H1 (cell line): Measurements from ENCODE around the gene CLN6. TPM values are rescaled to one million over a fixed set of nuclear protein-coding genes. Genes with fewer than 3 reads are reported as not detected.

ENCODE experiments used
- CTCF ChIA-PET: fragments of 300-600 bp; sonication (Branson Sonifier 250); formaldehyde crosslinking; loops from one replicate; lab custom pipeline; 2021; ENCODE audit not compliant: partially characterized antibody; lab: Charles Lee
- POLR2A ChIA-PET: fragments of 300-600 bp; sonication (Branson Sonifier 250); formaldehyde crosslinking; loops from one replicate; lab custom pipeline; 2021; ENCODE audit warnings: inconsistent platforms; ENCODE audit not compliant: partially characterized antibody; lab: Charles Lee
- DNase-seq, 2 experiments: peaks; one replicate each; pipeline versions ENCODE4 v3.0.0 to v3.0.0-alpha.2; 2010 to 2022; ENCODE audit warnings: low spot score in 2 of 2, low read depth in 1 of 2, mixed read lengths in 1 of 2
- FAIRE-seq: peaks from 2 replicates; lab custom pipeline; 2011; peaks lifted over from hg19 to GRCh38; lab: Jason Lieb, UNC
- H2AFZ ChIP-seq: 2 replicates; pipeline ENCODE4 v1.8.1; 2012; ENCODE audit warnings: low read length, inconsistent platforms
- H2AK5ac ChIP-seq: 2 replicates; pipeline ENCODE4 v1.6.1; 2013; ENCODE audit warnings: low read depth, low read length
- H2BK120ac ChIP-seq: replicated peaks from 2 replicates; pipeline ENCODE3; 2013; ENCODE audit warnings: low read depth, low read length, inconsistent platforms
- H2BK12ac ChIP-seq: 2 replicates; pipeline ENCODE4 v1.6.1; 2013; ENCODE audit warnings: low read depth, low read length
- H2BK15ac ChIP-seq: 2 replicates; pipeline ENCODE4 v1.6.1; 2013; ENCODE audit warnings: low read length
- H2BK20ac ChIP-seq: 2 replicates; pipeline ENCODE4 v1.6.1; 2013; ENCODE audit warnings: low read length
- H2BK5ac ChIP-seq: 2 replicates; pipeline ENCODE4 v1.6.1; 2013; ENCODE audit warnings: low read depth, low read length
- H3K14ac ChIP-seq: 2 replicates; pipeline ENCODE4 v1.6.1; 2013; ENCODE audit warnings: inconsistent platforms; ENCODE audit not compliant: insufficient read length
- H3K18ac ChIP-seq: 2 replicates; pipeline ENCODE4 v1.6.1; 2013; ENCODE audit warnings: low read length; ENCODE audit errors: extremely low read depth
- H3K23ac ChIP-seq: 2 replicates; pipeline ENCODE4 v1.6.1; 2013; ENCODE audit warnings: inconsistent platforms; ENCODE audit not compliant: insufficient read length
- H3K23me2 ChIP-seq: 2 replicates; pipeline ENCODE4 v1.6.1; 2013; ENCODE audit warnings: low read depth, low read length
- H3K27ac ChIP-seq: 2 replicates; pipeline ENCODE4 v1.6.1; 2011; ENCODE audit warnings: low read depth, low read length, inconsistent platforms
- H3K27me3 ChIP-seq, 4 experiments: replicated peaks in 1 of 4; 1 replicate in 1 of 4; 2 replicates in 3 of 4; pipeline versions ENCODE4 v1.6.1 to v1.8.1; 2011 to 2013; ENCODE audit warnings: low read length in 3 of 4, mild to moderate bottlenecking in 3 of 4, inconsistent platforms in 2 of 4, mixed read lengths in 2 of 4, moderate library complexity in 1 of 4; ENCODE audit not compliant: control insufficient read depth in 3 of 4, insufficient read depth in 3 of 4; ENCODE audit errors: extremely low read depth in 1 of 4
- H3K36me3 ChIP-seq, 4 experiments: 2 replicates each; pipeline versions ENCODE4 v1.6.1 to v1.8.1; 2011 to 2013; ENCODE audit warnings: mild to moderate bottlenecking in 4 of 4, low read length in 3 of 4, moderate library complexity in 2 of 4, control low read depth in 1 of 4, inconsistent platforms in 1 of 4; ENCODE audit not compliant: insufficient read depth in 4 of 4, control insufficient read depth in 2 of 4
- H3K4ac ChIP-seq: replicated peaks from 2 replicates; pipeline ENCODE3; 2013; ENCODE audit warnings: low read length, low read depth, mixed read lengths, inconsistent platforms; ENCODE audit not compliant: insufficient read length
- H3K4me1 ChIP-seq, 4 experiments: replicated peaks in 1 of 4; 1 replicate in 1 of 4; 2 replicates in 3 of 4; pipeline versions ENCODE4 v1.6.1 to v1.8.1; 2011 to 2013; ENCODE audit warnings: low read length in 3 of 4, inconsistent platforms in 2 of 4, mixed read lengths in 1 of 4; ENCODE audit not compliant: insufficient read depth in 4 of 4, control insufficient read depth in 3 of 4
- H3K4me2 ChIP-seq, 2 experiments: 2 replicates each; pipeline versions ENCODE4 v1.6.1 to v1.8.1; 2011 to 2013; ENCODE audit warnings: low read depth in 2 of 2, low read length in 2 of 2, control low read depth in 1 of 2, inconsistent platforms in 1 of 2, mild to moderate bottlenecking in 1 of 2; ENCODE audit not compliant: insufficient read depth in 1 of 2
- H3K4me3 ChIP-seq, 4 experiments: fragments of 200-600, 300-600 bp in 1 of 4; sonication (generic), shearing (Covaris generic), sonication (Bioruptor Twin) in 1 of 4; 2 replicates each; pipeline versions ENCODE4 v1.5.1 to v1.8.1; 2011 to 2016; ENCODE audit warnings: low read length in 4 of 4, low read depth in 3 of 4, control low read depth in 2 of 4, inconsistent platforms in 2 of 4, mild to moderate bottlenecking in 2 of 4, mixed read lengths in 1 of 4, moderate library complexity in 1 of 4; ENCODE audit not compliant: insufficient read depth in 2 of 4; ENCODE audit errors: extremely low read depth in 1 of 4
- H3K56ac ChIP-seq: replicated peaks from 2 replicates; pipeline ENCODE3; 2013; ENCODE audit warnings: low read depth, mild to moderate bottlenecking, mixed read lengths, low read length, inconsistent platforms; ENCODE audit not compliant: insufficient read length
- H3K79me1 ChIP-seq: 2 replicates; pipeline ENCODE4 v1.6.1; 2013; ENCODE audit warnings: low read depth, low read length, control low read depth
- H3K79me2 ChIP-seq, 2 experiments: 2 replicates each; pipeline versions ENCODE4 v1.6.1 to v1.8.1; 2012 to 2013; ENCODE audit warnings: low read length in 2 of 2, mild to moderate bottlenecking in 2 of 2, inconsistent platforms in 1 of 2; ENCODE audit not compliant: insufficient read depth in 2 of 2, control insufficient read depth in 1 of 2
- H3K9ac ChIP-seq, 4 experiments: replicated peaks in 1 of 4; 1 replicate in 1 of 4; 2 replicates in 3 of 4; pipeline versions ENCODE4 v1.6.1 to v1.8.1; 2011 to 2013; ENCODE audit warnings: low read depth in 3 of 4, low read length in 3 of 4, control low read depth in 2 of 4, mild to moderate bottlenecking in 2 of 4, moderate library complexity in 2 of 4, inconsistent platforms in 1 of 4; ENCODE audit errors: extremely low read depth in 1 of 4
- H3K9me3 ChIP-seq, 2 experiments: 2 replicates each; pipeline versions ENCODE4 v1.6.1 to v1.8.1; 2012 to 2013; ENCODE audit warnings: mild to moderate bottlenecking in 2 of 2, moderate library complexity in 2 of 2, control low read depth in 1 of 2, inconsistent platforms in 1 of 2, low read depth in 1 of 2, low read length in 1 of 2, mixed read lengths in 1 of 2; ENCODE audit not compliant: insufficient read depth in 2 of 2
- H4K20me1 ChIP-seq, 2 experiments: replicated peaks in 1 of 2; 2 replicates each; pipeline versions ENCODE3 to v1.8.1; 2011 to 2013; ENCODE audit warnings: inconsistent platforms in 2 of 2, low read length in 2 of 2, mild to moderate bottlenecking in 1 of 2; ENCODE audit not compliant: insufficient read depth in 2 of 2, control insufficient read depth in 1 of 2
- H4K5ac ChIP-seq: 2 replicates; pipeline ENCODE4 v1.6.1; 2013; ENCODE audit warnings: low read length, low read depth, mixed read lengths, inconsistent platforms; ENCODE audit not compliant: insufficient read length
- H4K8ac ChIP-seq: 2 replicates; pipeline ENCODE4 v1.8.0; 2013; ENCODE audit warnings: mild to moderate bottlenecking, moderate library complexity, low read length, inconsistent platforms; ENCODE audit not compliant: insufficient read depth; ENCODE audit errors: extremely low read depth
- H4K91ac ChIP-seq: replicated peaks from 2 replicates; pipeline ENCODE3; 2013; ENCODE audit warnings: low read length, mixed read lengths, inconsistent platforms; ENCODE audit not compliant: insufficient read length
- NRF1 ChIP-seq: IDR thresholded peaks from 2 replicates; pipeline ENCODE4 v1.6.1; 2011; ENCODE audit warnings: mild to moderate bottlenecking, low read depth, low read length, improper control_type of control experiment
- WGBS, 2 experiments: shearing (Covaris generic) in 1 of 2; methylation state at CpG; one replicate each; pipeline versions ENCODE4 v1.1.6 to v1.1.7; 2013 to 2015; ENCODE audit warnings: low lambda C conversion rate in 2 of 2, mixed read lengths in 2 of 2, inconsistent platforms in 1 of 2, low coverage in 1 of 2, missing lambda C conversion rate in 1 of 2; ENCODE audit not compliant: insufficient replicate concordance in 2 of 2, insufficient coverage in 1 of 2, insufficient read length in 1 of 2; ENCODE audit errors: extremely low coverage in 1 of 2, missing lambda C conversion rate in 1 of 2; 5-methylcytosine and 5-hydroxymethylcytosine counted together
- polyA plus RNA-seq, 7 experiments: library from polyadenylated mRNA; depleted of rRNA in 3 of 7; stranded (reverse) in 5 of 7; unstranded in 2 of 7; fragments of >200 nt in 5 of 7; fragments of 200-250 nt in 2 of 7; gene quantifications; 1 replicate in 5 of 7; 2 replicates in 1 of 7; 4 replicates in 1 of 7; pipeline versions ENCODE4 v1.2.1 to v1.2.3, GENCODE V29; 2011 to 2013; ENCODE audit warnings: missing spikeins in 2 of 7, mixed read lengths in 2 of 7
- total RNA-seq: library from RNA; stranded (reverse); fragmentation: NEBNext Ultra II Directional; extraction: Animal tissue kit (Norgen Biotek cat#: 25700); gene quantifications from 2 replicates; pipeline ENCODE4 v1.2.1, GENCODE V29; 2021

CLN6 gene
- total and polyA plus RNA-seq, 2 of the 8 experiments (the other 6 are each of a cell fraction or from before 2014, with no cell fraction given), result 60.0 to 137 TPM

DNA sequence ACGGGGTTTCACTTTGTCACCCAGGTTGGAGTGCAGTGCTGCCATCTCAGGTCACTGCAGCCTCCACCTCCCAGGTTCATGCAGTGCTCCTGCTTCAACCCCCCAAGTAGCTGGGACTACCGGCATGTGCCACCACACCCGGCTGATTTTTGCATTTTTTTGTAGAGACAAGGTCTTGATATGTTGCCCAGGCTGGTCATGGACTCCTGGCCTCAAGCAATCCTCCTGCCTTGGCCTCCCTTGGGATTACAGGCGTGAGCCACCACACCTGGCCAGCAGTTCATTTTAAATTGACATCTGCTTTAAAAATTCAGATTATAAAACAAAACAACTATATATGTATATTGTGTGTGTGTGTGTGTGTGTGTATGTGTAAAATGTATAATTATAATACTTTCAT lies 62.7 kb downstream of the CLN6 start:
- Histone ChIP-seq H3K36me3 (peaks cover 0 to 25% (median 3%) of the 10 kb centered on the region in 4 experiments; a peak in 5 of 8 replicates), H3K9me3 (no peaks in the 10 kb centered on the region), H3K27ac (no peak overlapping the region), H3K79me2 (no peaks in the 10 kb centered on the region), H2AFZ (no peak overlapping the region), H3K9ac (no peak overlapping the region), H4K91ac (no peak overlapping the region), H3K18ac (no peak overlapping the region), H3K79me1 (no peaks in the 10 kb centered on the region), H2BK120ac (no peak overlapping the region), H3K27me3 (no peaks in the 10 kb centered on the region), H3K23ac (no peak overlapping the region), H2BK20ac (no peak overlapping the region), H3K4ac (no peak overlapping the region), H3K4me3 (no peak overlapping the region), H3K56ac (no peak overlapping the region), H2BK5ac (no peak overlapping the region), H2AK5ac (no peak overlapping the region), H2BK12ac (no peak overlapping the region), H4K8ac (no peak overlapping the region), H3K14ac (no peak overlapping the region), H4K20me1 (no peaks in the 10 kb centered on the region), H3K4me2 (no peak overlapping the region), H3K23me2 (no peaks in the 10 kb centered on the region), H3K4me1 (no peaks in the 10 kb centered on the region), H4K5ac (no peak overlapping the region), H2BK15ac (no peak overlapping the region)
- CTCF ChIA-PET, result interaction anchor here (0.6 kb wide), 1 partner anchor 205 kb away, joined by 3 read pairs; no protein-coding TSS in a partner anchor
- FAIRE-seq, result no peak
- DNase-seq, result no peak
- WGBS, 2 experiments, result 94% methylated on average over 4 of the region's 4 CpGs; no CpG with 5 or more reads in 1 of the 2 experiments
- POLR2A ChIA-PET, result interaction anchor here (1.0 kb wide), 1 partner anchor 11 kb away, joined by 3 read pairs; no protein-coding TSS in a partner anchor
- no peak for TF ChIP-seq NRF1
